ENCODE results near the gene CHID1. TPM values are rescaled to one million over a fixed set of nuclear protein-coding genes. Genes with fewer than 3 reads are reported as not detected.

CHID1 gene
- total and polyA plus RNA-seq, 8 donors = 81.4 to 95.7 (median 93.5) TPM

- H3K27me3 ChIP-seq = no peaks in the 10 kb centered on the region
- H3K27ac ChIP-seq = no peak overlapping the region
- DNase-seq = no peak
- intact Hi-C loops (cut with DNase I) = no loop called here
- no peak for ATAC-seq
- peaks cover 0 to 32% of the 10 kb centered on the region in 2 donors for H3K36me3 ChIP-seq
- no peaks in the 10 kb centered on the region for H3K9me3 ChIP-seq
- H3K4me3 ChIP-seq = no peak overlapping the region
- H3K4me1 ChIP-seq = peaks cover 3 to 6% of the 10 kb centered on the region in 2 donors
- no peak for TF ChIP-seq CTCF (IDR thresholded peaks at IDR 0.05)
Observed at GRCh38 chr11:861105-861479, 49.5 kb downstream of the CHID1 start.

- H3K4me3 ChIP-seq = no peak overlapping the region
- no peak for DNase-seq
- H3K36me3 ChIP-seq = peaks cover 0 to 31% of the 10 kb centered on the region in 2 donors
- peaks cover 3 to 6% of the 10 kb centered on the region in 2 donors for H3K4me1 ChIP-seq
- H3K27me3 ChIP-seq = no peaks in the 10 kb centered on the region
- no peaks in the 10 kb centered on the region for H3K9me3 ChIP-seq
- intact Hi-C loops (cut with DNase I) = no loop called here
- peak overlapping the region in 1 of 2 donors; percentile 31 for H3K27ac ChIP-seq
- no peak for ATAC-seq
- no peak for TF ChIP-seq CTCF (IDR thresholded peaks at IDR 0.05)
Observed at GRCh38 chr11:860234-861104, 50.1 kb downstream of the CHID1 start.

GRCh38 chr11:859394-860131 lies 51.0 kb downstream of the CHID1 start:
- Histone ChIP-seq H3K9me3 (no peaks in the 10 kb centered on the region), H3K36me3 (peaks cover 0 to 25% of the 10 kb centered on the region in 2 donors), H3K4me3 (no peak overlapping the region), H3K27ac (peak overlapping the region in 1 of 2 donors; percentile 31), H3K27me3 (no peaks in the 10 kb centered on the region), H3K4me1 (peaks cover 3 to 6% of the 10 kb centered on the region in 2 donors)
- ATAC-seq = peak; percentile 47
- TF ChIP-seq CTCF (IDR thresholded peaks at IDR 0.05) = no peak
- peak in 3 of 4 donors; percentile 63 to 95 (median 85) for DNase-seq
- intact Hi-C loops (cut with DNase I) = no loop called here

GRCh38 chr11:858762-859339 lies 51.8 kb downstream of the CHID1 start:
- no peak overlapping the region for H3K27ac ChIP-seq
- peaks cover 0 to 19% of the 10 kb centered on the region in 2 donors for H3K36me3 ChIP-seq
- ATAC-seq = no peak
- no peaks in the 10 kb centered on the region for H3K27me3 ChIP-seq
- no peaks in the 10 kb centered on the region for H3K9me3 ChIP-seq
- H3K4me1 ChIP-seq = peaks cover 3 to 6% of the 10 kb centered on the region in 2 donors
- no peak for TF ChIP-seq CTCF (IDR thresholded peaks at IDR 0.05)
- no peak for DNase-seq
- intact Hi-C loops (cut with DNase I) = no loop called here
- H3K4me3 ChIP-seq = no peak overlapping the region
